MM.1S (cell line): ENCODE results near the gene MADD.

Experiments used
- EZH2phosphoT487 ChIP-seq: fragments of 300-600 bp; sonication (generic); IDR thresholded peaks from 2 replicates; pipeline ENCODE4 v1.6.1; 2018; ENCODE audit warnings: antibody characterized with exemption, low read length
- TF ChIP-seq, protein P1 (sequence below): fragments of 300-600 bp; sonication (generic); IDR thresholded peaks from 2 replicates; pipeline ENCODE4 v1.5.1; 2016; ENCODE audit warnings: antibody characterized with exemption, low read length, mixed read lengths

DNA sequence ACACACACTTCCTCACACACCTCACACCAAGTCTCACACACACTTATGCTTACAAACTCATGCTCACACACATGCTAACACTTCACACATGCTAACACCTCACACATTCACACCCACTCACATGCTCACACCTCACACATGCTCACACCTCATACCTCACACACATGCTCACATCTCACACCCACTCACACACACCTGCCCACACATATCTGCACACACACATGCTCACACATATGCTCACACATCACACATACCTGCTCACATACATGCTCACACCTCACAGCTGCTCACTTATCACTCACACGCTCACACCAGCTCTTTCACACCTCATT lies 87.0 kb downstream of the MADD start:
- TF ChIP-seq, protein P1, sequence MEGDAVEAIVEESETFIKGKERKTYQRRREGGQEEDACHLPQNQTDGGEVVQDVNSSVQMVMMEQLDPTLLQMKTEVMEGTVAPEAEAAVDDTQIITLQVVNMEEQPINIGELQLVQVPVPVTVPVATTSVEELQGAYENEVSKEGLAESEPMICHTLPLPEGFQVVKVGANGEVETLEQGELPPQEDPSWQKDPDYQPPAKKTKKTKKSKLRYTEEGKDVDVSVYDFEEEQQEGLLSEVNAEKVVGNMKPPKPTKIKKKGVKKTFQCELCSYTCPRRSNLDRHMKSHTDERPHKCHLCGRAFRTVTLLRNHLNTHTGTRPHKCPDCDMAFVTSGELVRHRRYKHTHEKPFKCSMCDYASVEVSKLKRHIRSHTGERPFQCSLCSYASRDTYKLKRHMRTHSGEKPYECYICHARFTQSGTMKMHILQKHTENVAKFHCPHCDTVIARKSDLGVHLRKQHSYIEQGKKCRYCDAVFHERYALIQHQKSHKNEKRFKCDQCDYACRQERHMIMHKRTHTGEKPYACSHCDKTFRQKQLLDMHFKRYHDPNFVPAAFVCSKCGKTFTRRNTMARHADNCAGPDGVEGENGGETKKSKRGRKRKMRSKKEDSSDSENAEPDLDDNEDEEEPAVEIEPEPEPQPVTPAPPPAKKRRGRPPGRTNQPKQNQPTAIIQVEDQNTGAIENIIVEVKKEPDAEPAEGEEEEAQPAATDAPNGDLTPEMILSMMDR, result no peak
- TF ChIP-seq EZH2phosphoT487, result no peak
